KMS-11 (cell line): Measurements from ENCODE around the gene THAP2.

Source experiments
- H2AFZ ChIP-seq: fragments of 200-600 bp; sonication (generic); 2 replicates; pipeline ENCODE4 v1.6.1; 2016; ENCODE audit warnings: antibody characterized with exemption, mixed run types, low read depth
- H3K27ac ChIP-seq: fragments of 200-600 bp; sonication (generic); 2 replicates; pipeline ENCODE4 v1.6.1; 2016; ENCODE audit warnings: mild to moderate bottlenecking, mixed run types
- H3K27me3 ChIP-seq: fragments of 200-600 bp; sonication (generic); 2 replicates; pipeline ENCODE4 v1.6.1; 2017; ENCODE audit warnings: mild to moderate bottlenecking, low read depth, mixed run types, moderate library complexity; ENCODE audit not compliant: insufficient read depth
- H3K36me3 ChIP-seq: fragments of 200-600 bp; sonication (generic); 2 replicates; pipeline ENCODE4 v1.6.1; 2017; ENCODE audit warnings: mild to moderate bottlenecking, mixed run types; ENCODE audit not compliant: insufficient read depth
- H3K4me1 ChIP-seq: fragments of 200-600 bp; sonication (generic); 2 replicates; pipeline ENCODE4 v1.6.1; 2016; ENCODE audit warnings: mild to moderate bottlenecking, low read depth, mixed run types; ENCODE audit not compliant: poor library complexity, severe bottlenecking
- H3K4me2 ChIP-seq: fragments of 200-600 bp; sonication (generic); 2 replicates; pipeline ENCODE4 v1.7.0; 2016; ENCODE audit warnings: mild to moderate bottlenecking, mixed run types
- H3K4me3 ChIP-seq: fragments of 200-600 bp; sonication (generic); IDR thresholded peaks from 2 replicates; pipeline ENCODE4 v1.6.1; 2017; ENCODE audit warnings: low read depth, low read length, mixed read lengths; ENCODE audit not compliant: insufficient read depth
- H3K79me2 ChIP-seq: fragments of 200-600 bp; sonication (generic); 2 replicates; pipeline ENCODE4 v1.6.1; 2016; ENCODE audit warnings: low read depth, mixed run types; ENCODE audit not compliant: insufficient read depth
- H3K9ac ChIP-seq: fragments of 200-600 bp; sonication (generic); 2 replicates; pipeline ENCODE4 v1.6.1; 2016; ENCODE audit warnings: mild to moderate bottlenecking, mixed run types
- H4K20me1 ChIP-seq: fragments of 200-600 bp; sonication (generic); 2 replicates; pipeline ENCODE4 v1.6.1; 2016; ENCODE audit warnings: mild to moderate bottlenecking, mixed run types; ENCODE audit not compliant: insufficient read depth
- TF ChIP-seq, protein P1 (sequence below): fragments of 200-600 bp; sonication (generic); conservative IDR thresholded peaks from 2 replicates; pipeline ENCODE4 v1.6.1; 2017; ENCODE audit warnings: low read depth, mild to moderate bottlenecking, antibody characterized with exemption, low read length, moderate library complexity, mixed read lengths

Gene THAP2

GRCh38 chr12:71655907-71656306, 8.2 kb upstream of the THAP2 start:
- no peak overlapping the region for H3K27ac ChIP-seq
- H2AFZ ChIP-seq: no peak overlapping the region
- H3K4me3 ChIP-seq: no peak overlapping the region
- TF ChIP-seq, protein P1, sequence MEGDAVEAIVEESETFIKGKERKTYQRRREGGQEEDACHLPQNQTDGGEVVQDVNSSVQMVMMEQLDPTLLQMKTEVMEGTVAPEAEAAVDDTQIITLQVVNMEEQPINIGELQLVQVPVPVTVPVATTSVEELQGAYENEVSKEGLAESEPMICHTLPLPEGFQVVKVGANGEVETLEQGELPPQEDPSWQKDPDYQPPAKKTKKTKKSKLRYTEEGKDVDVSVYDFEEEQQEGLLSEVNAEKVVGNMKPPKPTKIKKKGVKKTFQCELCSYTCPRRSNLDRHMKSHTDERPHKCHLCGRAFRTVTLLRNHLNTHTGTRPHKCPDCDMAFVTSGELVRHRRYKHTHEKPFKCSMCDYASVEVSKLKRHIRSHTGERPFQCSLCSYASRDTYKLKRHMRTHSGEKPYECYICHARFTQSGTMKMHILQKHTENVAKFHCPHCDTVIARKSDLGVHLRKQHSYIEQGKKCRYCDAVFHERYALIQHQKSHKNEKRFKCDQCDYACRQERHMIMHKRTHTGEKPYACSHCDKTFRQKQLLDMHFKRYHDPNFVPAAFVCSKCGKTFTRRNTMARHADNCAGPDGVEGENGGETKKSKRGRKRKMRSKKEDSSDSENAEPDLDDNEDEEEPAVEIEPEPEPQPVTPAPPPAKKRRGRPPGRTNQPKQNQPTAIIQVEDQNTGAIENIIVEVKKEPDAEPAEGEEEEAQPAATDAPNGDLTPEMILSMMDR: no peak
- H3K9ac ChIP-seq: no peak overlapping the region
- H4K20me1 ChIP-seq: no peaks in the 10 kb centered on the region
- H3K4me1 ChIP-seq: peaks cover 6% of the 10 kb centered on the region
- peaks cover 38% of the 10 kb centered on the region; the same call in 1 of the 2 replicates for H3K36me3 ChIP-seq
- peaks cover 62% of the 10 kb centered on the region; the same call in 1 of the 2 replicates for H3K79me2 ChIP-seq
- H3K27me3 ChIP-seq: no peaks in the 10 kb centered on the region
- H3K4me2 ChIP-seq: no peak overlapping the region

DNA sequence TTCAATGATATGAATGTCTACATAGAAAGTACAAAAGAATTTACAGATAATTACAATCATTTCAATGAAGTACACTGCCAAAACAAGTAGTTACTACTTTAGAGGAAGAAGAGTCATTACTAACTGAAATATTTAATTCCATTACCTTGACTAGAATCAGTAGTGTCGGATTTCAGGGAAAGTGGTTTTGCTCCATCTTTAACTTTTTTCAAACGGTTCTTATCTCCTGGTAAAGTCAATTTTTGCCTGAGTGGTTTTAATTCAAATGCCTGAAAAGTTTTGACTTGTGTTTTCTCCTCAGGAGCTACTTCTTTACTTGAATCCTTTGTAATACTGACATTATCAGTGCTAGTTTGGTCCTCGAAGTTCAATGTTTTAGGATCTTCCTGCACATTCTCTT, 7.4 kb upstream of the THAP2 start:
- Histone ChIP-seq H4K20me1 (peaks cover 2% of the 10 kb centered on the region; the same call in 1 of the 2 replicates), H2AFZ (no peak overlapping the region), H3K27ac (no peak overlapping the region), H3K4me1 (peaks cover 13% of the 10 kb centered on the region), H3K4me2 (no peak overlapping the region), H3K79me2 (peaks cover 64% of the 10 kb centered on the region), H3K4me3 (no peak overlapping the region), H3K9ac (no peak overlapping the region), H3K27me3 (no peaks in the 10 kb centered on the region), H3K36me3 (peaks cover 38% of the 10 kb centered on the region; the same call in 1 of the 2 replicates)
- TF ChIP-seq, protein P1: no peak

GRCh38 chr12:71661977-71662530, 2.0 kb upstream of the THAP2 start:
- H3K79me2 ChIP-seq: peaks cover 64% of the 10 kb centered on the region
- peaks cover 12% of the 10 kb centered on the region; the same call in 1 of the 2 replicates for H4K20me1 ChIP-seq
- H3K4me1 ChIP-seq: peaks cover 29% of the 10 kb centered on the region
- no peak overlapping the region for H3K4me3 ChIP-seq
- peaks cover 19% of the 10 kb centered on the region; the same call in 1 of the 2 replicates for H3K36me3 ChIP-seq
- TF ChIP-seq, protein P1: no peak
- H3K4me2 ChIP-seq: peak overlapping the region; percentile 94
- peak overlapping the region; percentile 85; the same call in 1 of the 2 replicates for H3K9ac ChIP-seq
- H2AFZ ChIP-seq: no peak overlapping the region
- peak overlapping the region; percentile 87; the same call in 1 of the 2 replicates for H3K27ac ChIP-seq
- H3K27me3 ChIP-seq: no peaks in the 10 kb centered on the region

GRCh38 chr12:71662849-71663560, 1.1 kb upstream of the THAP2 start:
- H3K27me3 ChIP-seq: no peaks in the 10 kb centered on the region
- H3K27ac ChIP-seq: peak overlapping the region; percentile 87
- peaks cover 65% of the 10 kb centered on the region for H3K79me2 ChIP-seq
- peaks cover 29% of the 10 kb centered on the region for H3K4me1 ChIP-seq
- H3K4me3 ChIP-seq: no peak overlapping the region
- peak overlapping the region; percentile 85 for H3K9ac ChIP-seq
- peaks cover 12% of the 10 kb centered on the region; the same call in 1 of the 2 replicates for H4K20me1 ChIP-seq
- H3K4me2 ChIP-seq: peak overlapping the region; percentile 94
- peak overlapping the region; percentile 77 for H2AFZ ChIP-seq
- TF ChIP-seq, protein P1: no peak
- peaks cover 15% of the 10 kb centered on the region; the same call in 1 of the 2 replicates for H3K36me3 ChIP-seq
